HEK293 (cell line): ENCODE measurements around the gene RAF1.

Experiments
- ZNF239 ChIP-seq: fragments of 450-650 bp; formaldehyde crosslinking; IDR thresholded peaks from 2 replicates; pipeline ENCODE4 v1.5.1; 2016; ENCODE audit warnings: missing biosample characterization, missing genetic modification characterization
- TF ChIP-seq, protein P1 (sequence below): fragments of 450-650 bp; formaldehyde crosslinking; IDR thresholded peaks from 2 replicates; pipeline ENCODE4 v1.5.1; 2016; ENCODE audit warnings: missing biosample characterization, missing genetic modification characterization

- no peak for TF ChIP-seq ZNF239 (tag by site-specific recombination)
- TF ChIP-seq, protein P1, sequence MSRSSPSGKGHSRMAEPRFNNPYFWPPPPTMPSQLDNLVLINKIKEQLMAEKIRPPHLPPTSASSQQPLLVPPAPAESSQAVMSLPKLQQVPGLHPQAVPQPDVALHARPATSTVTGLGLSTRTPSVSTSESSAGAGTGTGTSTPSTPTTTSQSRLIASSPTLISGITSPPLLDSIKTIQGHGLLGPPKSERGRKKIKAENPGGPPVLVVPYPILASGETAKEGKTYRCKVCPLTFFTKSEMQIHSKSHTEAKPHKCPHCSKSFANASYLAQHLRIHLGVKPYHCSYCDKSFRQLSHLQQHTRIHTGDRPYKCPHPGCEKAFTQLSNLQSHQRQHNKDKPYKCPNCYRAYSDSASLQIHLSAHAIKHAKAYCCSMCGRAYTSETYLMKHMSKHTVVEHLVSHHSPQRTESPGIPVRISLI (tag by site-specific recombination) = no peak
These were observed 28.5 kb upstream of the RAF1 start for GRCh38 chr3:12692444-12692843.
